HG03354 (cell line): ENCODE results near the gene OR5AK2.
"Not testable (repeated sequence)": the region's sequence is repeated elsewhere in the genome, so short reads cannot be mapped to it uniquely, and the experiment has no call there.

Source experiments
- ATAC-seq: cut with Tn5 transposase; IDR thresholded peaks from one replicate; pipeline ENCODE4 v1.9.1; 2021; ENCODE audit warnings: mild to moderate bottlenecking; ENCODE audit not compliant: unreplicated experiment, poor library complexity, severe bottlenecking

Gene OR5AK2, protein sequence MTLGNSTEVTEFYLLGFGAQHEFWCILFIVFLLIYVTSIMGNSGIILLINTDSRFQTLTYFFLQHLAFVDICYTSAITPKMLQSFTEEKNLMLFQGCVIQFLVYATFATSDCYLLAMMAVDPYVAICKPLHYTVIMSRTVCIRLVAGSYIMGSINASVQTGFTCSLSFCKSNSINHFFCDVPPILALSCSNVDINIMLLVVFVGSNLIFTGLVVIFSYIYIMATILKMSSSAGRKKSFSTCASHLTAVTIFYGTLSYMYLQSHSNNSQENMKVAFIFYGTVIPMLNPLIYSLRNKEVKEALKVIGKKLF

DNA sequence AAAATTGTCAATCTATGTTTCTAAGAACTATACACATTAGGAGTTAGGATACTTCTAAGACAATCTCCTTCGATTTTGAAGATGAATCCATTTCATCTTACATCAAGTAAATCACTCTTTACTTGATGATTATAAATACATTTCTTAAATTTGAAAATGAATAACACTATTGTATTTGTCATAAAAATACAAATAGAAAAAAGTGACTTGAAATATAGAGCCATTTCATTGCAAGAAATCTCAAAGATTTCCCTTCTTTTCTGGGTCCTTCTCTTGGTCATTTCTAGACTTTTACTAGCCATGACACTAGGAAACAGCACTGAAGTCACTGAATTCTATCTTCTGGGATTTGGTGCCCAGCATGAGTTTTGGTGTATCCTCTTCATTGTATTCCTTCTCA, at the start of gene OR5AK2:
Gene OR5AK2 (plus strand): TSS at position 301 of the 400 bp plus-strand sequence. CDS start 0 bp downstream, at position 301.
- no peak for ATAC-seq

DNA sequence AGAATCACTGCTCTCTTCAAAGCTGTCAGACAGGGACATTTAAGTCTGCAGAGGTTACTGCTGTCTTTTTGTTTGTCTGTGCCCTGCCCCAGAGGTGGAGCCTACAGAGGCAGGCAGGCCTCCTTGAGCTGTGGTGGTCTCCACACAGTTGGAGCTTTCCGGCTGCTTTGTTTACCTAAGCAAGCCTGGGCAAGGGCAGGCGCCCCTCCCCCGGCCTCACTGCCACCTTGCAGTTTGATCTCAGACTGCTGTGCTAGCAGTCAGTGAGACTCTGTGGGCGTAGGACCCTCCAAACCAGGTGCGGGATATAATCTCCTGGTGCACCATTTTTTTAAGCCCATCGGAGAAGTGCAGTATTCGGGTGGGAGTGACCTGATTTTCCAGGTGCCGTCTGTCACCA, 43.2 kb upstream of the OR5AK2 start:
- ATAC-seq, result not testable (repeated sequence)

DNA sequence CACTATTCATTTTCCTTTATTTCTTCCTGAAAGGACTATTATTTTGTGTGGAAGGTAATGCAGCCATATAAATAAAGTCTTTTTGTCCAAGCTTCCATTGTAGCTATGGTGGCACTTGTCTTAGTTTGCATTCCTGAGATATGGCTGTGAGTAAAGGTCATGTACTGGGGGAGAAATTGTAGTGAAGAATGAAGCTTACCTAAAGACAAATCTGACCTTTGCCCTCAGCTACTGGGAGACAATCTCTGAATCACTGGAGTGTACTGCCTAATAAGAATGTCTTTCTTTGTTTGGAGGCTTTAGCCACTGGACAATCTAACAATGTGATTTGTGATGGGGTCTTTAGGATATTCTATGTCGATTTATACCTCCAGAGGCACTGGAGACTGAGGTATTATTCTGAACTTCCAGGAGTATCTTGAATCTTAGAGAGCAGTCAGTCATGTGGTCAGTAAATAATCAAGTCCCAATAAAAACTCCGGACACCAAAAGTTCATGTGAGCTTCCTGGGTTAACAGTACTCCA, 39.7 kb upstream of the OR5AK2 start:
- ATAC-seq, result no peak

DNA sequence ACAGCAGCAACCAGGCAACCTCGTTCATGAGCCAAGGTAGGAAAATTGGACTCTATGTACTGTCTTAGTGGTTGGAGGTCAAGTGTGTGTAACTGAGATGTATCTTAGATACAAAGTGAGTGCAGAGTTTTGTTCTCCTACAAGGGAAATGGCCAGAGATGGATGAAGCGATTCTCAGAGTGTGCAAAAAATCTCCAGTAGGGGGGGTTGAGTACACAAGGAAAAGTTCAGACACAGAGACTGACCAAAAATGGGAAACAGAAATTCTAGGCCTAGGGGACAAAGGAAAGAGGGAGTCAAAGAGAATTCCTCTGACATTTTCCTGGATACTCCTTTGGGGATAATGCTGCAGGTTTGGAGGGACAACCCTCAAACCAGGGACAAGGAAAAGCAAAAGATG, 38.2 kb upstream of the OR5AK2 start:
- ATAC-seq, result no peak

DNA sequence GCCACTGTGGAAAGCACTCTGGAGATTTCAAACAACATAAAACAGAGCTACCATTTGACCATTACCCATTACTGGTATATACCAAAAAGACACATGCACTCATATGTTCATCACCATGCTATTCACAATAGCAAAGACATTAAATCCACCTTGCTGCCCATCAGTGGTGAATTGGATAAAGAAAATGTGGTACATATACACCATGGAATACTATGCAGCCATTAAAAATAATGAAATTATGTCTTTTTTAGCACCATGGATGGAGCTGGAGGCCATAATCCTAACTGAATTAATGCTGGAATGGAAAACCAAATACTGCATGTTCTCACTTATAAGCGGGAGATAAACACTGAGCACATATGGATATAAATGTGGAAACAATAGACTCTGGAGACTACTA, 34.8 kb upstream of the OR5AK2 start:
- ATAC-seq, result not testable (repeated sequence)

DNA sequence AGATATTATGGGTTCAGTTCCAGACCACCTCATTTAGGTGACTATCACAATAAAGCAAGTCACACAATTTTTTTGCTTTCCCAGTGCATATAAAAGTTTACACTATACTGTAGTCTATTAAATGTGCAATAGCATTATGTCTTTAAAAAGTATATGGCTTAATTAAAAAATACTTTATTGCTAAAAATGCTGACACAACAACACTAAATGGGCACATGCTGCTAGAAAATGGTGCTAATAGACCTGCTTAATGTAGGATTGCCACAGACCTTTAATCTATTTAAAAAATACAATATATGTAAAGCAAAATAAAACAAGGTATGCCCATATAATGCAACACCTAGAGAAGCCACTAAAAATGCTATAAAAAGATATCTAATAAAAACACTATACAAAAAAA, 27.1 kb upstream of the OR5AK2 start:
- ATAC-seq, result no peak

DNA sequence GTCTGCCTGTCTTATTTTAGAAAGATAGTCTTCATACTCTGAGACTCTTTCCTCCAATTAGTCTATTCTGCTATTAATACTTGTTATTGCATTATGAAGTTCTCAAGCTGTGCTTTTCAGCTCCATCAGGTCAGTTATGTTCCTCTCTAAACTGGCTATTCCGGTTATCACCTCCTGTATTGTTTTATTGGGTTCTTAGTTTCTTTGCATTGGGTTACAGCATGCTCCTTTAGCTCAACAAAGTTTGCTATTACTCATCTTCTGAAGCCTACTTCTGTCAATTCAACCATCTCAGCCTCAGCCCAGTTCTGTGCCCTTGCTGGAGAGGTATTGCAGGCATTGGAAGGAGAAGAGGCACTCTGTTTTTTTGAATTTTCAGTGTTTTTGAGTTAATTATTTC, 21.0 kb upstream of the OR5AK2 start:
- no peak for ATAC-seq

DNA sequence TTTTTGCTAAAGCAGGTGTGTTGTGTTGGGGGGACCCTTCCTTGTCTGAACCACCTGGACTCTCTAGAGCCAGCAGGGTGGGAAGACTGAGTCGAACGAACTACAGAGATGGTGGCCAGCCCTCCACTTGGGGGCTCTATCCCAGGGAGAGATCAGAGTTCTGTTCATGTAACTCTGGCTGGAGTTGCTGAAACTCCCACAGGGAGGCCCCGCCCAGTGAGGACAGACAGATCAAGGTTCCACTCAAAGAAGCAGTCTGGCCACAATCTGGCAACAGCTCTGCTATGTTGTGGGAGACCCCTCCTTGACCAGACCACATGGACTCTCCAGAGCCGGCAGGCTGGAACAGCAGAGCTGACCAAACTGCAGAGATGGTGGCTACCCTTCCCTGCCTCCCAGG, 20.2 kb upstream of the OR5AK2 start:
- no peak for ATAC-seq

DNA sequence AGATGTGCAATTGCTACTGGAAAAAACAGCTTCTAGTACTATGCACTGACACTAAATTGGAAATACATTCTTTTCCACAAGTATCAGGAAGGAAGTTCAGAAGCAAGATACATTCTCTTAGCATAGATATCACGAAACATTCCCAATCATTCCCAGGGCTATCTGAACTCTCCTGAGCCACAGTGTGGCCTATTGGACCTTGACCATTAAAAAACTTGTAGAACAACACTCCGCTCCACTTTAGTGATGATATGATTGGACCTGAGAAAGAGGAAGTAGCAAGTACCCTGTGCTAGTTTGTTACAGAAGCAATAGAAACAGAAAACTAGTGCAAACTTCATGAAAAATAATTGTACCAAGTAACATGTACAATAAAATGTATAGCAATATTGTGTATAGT, 11.4 kb upstream of the OR5AK2 start:
- ATAC-seq, result no peak

DNA sequence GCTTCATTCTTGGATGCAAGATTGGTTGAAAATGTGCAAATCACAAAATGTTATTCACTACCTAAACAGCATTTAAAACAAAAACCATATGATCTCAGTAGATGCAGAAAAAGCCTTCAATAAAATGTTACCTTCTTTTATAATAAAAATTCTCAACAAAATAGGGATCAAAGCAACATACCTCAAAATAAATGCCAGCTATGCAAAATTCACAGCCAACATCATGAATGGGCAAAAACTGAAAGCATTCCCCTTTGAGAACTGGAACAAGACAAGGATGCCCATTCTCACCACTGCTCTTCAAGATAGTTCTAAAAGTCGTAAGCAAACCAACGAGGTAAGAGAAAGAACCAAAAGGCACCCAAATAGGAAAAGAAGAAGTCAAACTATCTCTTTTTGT, 2.0 kb downstream of the OR5AK2 start:
- no peak for ATAC-seq

DNA sequence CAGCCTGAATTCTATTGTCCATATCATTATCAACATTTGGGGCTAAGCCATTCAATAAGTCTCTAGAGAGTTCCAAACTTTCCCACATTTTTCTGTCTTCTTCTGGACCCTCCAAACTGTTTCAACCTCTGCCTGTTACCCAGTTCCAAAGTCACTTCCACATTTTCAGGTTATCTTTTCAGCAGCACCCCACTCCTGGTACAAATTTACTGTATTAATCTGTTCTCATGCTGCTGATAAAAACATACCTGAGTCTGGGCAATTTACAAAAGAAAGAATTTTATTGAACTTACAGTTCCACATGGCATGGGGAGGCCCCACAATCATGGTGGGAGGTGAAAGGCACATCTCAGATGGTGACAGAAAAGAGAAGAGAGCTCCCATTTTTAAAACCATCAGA, 5.8 kb downstream of the OR5AK2 start:
- ATAC-seq, result no peak

DNA sequence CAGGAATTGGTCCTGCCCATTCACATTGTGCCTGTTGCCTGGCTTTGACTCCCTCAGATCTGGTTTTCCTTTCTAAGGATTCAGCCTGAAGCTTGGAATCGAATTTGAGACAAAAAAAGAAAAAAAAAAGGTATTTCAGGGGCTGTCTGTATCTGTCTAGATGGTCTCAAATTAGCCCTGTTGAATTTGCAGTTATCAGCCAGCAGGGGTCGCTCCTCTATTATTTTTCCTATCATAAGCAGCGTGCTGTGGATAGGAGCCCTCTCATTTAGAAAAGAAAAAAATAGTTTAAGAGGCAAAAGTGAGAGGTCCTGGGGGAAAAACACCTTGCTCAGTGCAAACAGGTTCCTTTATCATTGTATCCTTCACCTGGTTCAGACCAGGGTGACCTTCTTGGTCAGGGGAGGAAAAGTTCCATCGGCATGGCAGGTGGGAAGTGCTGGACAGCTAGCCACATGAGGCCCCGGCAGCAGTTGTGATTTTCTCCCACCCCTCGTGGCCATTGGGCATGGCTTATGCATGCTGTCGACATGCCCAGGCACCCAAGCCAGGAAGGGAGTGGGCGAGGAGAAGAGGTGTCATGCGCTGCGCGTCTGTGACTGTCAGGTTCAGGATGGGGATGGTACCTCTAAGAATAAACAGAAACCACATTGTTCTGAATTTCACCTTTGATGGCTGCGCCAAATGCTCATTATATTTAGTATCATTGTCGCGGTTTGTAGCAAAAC, 13.1 kb downstream of the OR5AK2 start:
- ATAC-seq, result no peak

DNA sequence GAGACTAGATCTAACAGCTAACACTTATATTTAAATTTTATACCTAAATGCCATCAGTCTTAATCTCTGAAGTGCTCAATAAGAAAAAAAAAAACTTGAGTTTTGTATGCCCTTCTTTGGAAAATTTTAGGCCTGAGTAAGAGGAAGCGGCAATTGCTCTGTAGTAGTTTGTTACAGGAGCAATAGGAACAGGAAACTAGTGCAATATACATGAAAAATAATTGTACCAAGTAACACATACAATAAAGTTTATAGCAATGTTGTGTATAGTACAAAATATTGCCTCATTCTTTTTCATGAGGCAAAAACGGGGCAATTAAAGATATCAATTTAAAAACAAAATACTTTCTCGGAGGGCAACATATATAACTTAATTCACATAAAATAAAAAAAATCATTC, 19.7 kb downstream of the OR5AK2 start:
- no peak for ATAC-seq

DNA sequence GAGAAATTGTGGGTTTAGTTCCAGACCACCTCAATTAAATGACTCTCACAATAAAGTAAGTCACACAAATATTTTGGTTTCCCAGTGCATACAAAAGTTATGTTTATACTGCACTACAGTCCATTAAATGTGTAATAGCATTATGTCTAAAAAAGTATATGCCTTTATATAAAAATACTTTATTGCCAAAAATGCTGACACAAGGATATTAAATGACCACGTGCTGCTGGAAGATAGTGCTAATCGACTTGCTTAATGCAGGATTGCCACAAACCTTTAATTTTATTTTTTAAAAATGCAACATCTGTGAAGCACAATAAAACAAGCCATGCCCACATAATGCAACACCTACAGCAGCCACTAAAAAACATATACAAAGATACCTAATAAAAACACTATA, 27.0 kb downstream of the OR5AK2 start:
- no peak for ATAC-seq

DNA sequence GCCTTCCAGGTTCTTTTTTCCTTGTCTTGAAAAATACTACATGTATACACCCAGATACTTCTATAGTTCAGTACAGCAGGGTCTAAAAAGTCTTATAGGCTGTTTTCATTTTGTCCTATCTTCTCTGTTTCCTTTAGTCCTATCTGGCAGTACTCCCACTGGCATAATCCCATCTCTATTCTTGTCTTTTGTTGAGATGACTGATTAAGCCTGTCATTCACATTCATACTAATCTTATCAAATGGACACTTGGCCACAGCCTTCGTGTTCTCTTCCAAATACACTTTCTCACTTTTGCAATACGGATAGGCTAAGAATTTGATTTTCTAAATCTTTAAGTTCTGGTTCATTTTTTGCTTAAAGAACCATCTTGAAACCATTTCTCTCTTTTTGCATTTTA, 42.8 kb downstream of the OR5AK2 start:
- ATAC-seq, result no peak
